NCI-H2107 treated with DMSO at 0.1 percent for 48 hours (cell line): ENCODE measurements around the gene FUT4.
A peak's percentile ranks its signal among the peaks of the same experiment; 100 is the strongest.
"Not testable (repeated sequence)": the region's sequence is repeated elsewhere in the genome, so short reads cannot be mapped to it uniquely, and the experiment has no call there.

Experiments
- DNase-seq: peaks from one replicate; lab custom pipeline; 2025; ENCODE audit not compliant: unreplicated experiment; lab: John Stamatoyannopoulos, UW

The FUT4 gene

GRCh38 chr11:94543695-94544645, at the start of gene FUT4:
Gene FUT4, plus strand, starts transcription at chr11:94543921. Its CDS starts 213 bp downstream, at chr11:94544134.
- peak; percentile 35 for DNase-seq

DNA sequence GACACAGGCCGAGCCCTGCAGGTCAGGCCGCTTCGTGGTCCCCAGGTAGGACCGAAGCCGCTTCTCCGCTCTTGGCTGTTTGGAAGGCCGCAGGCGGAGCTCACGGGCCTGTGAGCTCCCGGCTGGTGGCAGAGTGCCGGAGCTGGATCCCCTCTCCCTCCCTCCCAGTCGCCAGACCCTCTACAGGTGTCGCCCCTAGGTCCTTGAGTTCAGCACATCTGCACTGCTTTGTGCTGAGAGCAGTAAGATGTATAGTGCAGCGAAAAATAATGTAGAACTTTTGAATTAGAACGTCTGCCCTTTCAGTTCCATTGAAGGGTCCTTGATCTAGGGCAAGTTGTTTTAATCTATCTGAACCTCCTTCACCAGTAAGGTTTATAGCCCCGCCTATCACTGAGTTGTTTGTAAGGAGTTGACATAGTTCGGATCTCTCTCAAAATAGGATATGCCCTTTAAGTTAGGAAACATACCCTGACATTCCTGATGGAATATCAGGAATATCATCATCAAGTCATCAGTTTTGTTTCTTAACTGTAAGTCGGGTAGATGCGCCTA, 49.5 kb upstream of the FUT4 start:
- no peak for DNase-seq

DNA sequence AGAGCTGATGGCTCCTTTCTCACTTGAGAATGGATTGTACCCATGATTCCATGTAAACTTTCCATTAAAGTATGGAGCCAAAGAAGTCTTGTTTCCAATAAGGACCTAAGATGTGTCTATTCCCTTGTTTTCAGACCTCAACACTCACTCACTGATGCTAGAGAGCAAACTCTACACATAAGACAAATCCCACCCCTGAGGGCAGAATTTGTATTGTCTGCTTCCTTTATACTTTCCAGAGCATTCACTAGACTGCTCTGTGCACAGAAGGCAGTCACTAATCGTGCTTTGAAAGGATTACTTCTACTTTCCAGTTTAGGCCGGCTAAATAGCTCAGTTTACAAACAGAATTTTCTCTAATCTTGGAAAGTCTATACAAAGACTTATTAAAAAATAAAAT, 43.5 kb upstream of the FUT4 start:
- DNase-seq: no peak

DNA sequence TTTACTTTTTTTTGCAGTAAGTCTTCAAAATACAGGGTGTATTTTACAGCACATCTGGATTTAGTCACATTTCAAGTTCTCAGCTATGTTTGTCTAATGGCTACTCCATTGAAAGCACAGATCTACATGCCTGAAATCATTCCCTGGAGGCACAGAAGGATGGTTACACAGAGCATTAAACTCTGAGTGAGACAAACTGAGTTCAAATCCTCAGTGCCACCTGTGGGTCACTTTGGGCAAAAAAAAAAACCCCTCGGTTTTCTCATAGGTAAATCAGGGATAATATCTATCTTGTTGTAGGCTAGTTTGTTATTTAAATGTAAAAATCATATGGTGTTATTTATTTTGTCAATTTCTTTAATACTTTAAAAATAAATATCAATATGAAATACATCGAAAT, 42.2 kb upstream of the FUT4 start:
- no peak for DNase-seq

GRCh38 chr11:94504689-94505293, 38.9 kb upstream of the FUT4 start:
- DNase-seq: peak; percentile 46

- DNase-seq: not testable (repeated sequence)
Measured at GRCh38 chr11:94506513-94506912, 37.2 kb upstream of the FUT4 start.

DNA sequence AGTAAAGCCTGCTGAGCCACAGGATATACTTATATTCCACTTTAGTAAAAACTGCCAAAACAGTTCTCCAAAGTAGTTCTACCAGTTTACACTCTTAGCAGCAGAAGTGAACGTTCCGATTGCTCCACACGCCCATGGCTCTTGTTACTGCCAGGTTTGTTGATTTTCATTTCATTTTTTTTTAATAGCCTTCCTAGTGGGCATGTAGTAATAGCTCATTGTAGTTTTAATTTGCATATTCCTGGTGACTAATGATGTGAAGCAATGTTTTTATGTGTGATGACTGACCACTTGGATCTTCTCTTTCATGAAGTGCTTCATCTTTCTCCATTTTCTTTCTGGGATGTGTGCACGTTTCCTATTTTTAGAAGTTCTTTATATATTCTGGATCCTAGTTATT, 36.2 kb upstream of the FUT4 start:
- DNase-seq: no peak

DNA sequence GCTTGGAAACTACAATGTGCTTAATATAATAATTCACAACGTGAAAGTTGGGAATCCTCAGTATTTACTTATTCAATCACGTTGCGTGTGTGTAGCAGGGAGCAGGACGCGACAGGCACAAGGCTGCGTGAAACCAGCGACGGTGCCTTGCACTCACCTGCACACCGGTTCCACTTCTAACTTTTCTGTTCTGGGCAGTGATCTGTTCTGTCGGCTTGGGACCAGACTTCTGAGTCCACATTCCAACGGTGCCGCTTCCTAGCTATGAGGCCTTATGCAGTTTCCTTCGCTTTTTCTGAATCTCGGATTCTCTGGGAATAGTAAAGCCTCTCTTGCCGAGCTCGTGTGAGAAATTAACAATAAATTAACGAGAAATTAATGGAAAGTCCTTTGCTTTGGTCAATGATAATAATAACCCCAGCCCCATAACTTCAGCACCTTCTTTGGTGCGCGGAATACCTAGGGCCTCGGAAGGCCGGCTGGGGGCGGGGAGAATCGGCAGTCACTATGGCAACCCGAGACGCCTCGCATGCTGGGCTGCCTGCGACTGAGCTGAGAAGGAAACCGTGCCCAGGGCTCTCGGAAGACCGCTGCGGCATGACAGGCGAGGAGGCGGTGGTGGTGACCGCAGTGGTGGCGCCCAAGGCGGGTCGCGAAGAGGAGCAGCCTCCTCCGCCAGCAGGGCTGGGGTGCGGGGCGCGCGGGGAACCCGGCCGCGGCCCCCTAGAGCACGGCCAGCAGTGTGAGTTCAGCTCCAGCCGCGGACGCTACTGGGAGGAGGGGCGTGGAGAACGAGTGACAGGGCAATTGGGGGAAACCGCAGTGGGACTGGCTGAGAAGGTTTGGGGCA, 31.6 kb upstream of the FUT4 start, which contains the start of gene C11orf97:
TSS of gene C11orf97 (plus strand) at position 530 of the 850 bp plus-strand sequence. CDS start at position 598, 68 bp downstream.
- peak; percentile 8 for DNase-seq

GRCh38 chr11:94513091-94513490, 30.6 kb upstream of the FUT4 start:
- DNase-seq: peak; percentile 83

DNA sequence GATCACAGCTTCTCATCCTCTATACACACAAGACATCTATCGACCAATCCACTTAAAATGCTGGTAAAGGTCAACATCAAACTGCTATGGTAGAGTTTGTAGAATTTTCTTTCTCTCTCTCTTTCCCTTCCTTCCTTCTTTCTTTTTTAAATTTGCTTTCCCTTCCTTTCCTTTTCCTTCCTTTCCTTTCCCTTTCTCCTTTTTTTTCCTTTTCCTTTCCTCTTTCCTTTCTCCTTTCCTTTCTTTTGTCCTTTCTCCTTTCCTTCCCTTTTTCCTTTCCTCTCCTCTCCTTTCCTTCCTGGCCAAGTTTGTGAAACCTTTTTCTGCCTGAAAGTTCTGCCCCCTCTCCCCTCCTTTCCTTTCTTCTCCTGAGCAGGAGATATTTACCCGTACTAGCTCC, 28.3 kb upstream of the FUT4 start:
- no peak for DNase-seq

- no peak for DNase-seq
Measured at GRCh38 chr11:94516725-94517124, 27.0 kb upstream of the FUT4 start.

GRCh38 chr11:94518300-94518699, 25.4 kb upstream of the FUT4 start:
- no peak for DNase-seq

DNA sequence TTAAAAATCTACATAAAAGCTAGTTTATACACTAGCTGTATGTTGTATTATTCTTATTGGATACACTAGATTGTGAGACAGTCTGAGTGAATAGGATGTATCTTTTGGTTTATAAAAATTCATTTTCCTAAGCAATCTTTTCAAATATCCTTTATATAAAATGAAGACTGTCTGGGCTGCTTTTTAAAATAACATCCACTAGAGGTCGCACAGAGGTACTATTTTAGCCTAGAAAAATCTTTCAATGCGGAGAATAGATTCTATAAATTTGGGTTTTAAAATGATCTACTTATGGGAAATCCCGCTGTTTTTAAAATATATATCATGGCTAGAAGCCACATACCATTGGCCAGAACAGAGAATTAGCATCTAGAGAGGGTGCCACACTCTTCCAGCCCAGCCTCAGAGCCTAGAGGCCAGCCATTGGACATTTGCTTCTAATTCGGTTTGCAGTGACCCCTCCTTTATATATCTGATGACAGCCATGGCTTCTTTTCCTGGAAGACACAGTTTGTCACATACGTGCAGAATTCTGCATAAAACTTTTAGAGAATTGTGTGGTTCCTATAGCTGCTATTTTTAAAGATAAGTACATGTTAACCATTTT, 24.1 kb upstream of the FUT4 start:
- DNase-seq: peak; percentile 22

DNA sequence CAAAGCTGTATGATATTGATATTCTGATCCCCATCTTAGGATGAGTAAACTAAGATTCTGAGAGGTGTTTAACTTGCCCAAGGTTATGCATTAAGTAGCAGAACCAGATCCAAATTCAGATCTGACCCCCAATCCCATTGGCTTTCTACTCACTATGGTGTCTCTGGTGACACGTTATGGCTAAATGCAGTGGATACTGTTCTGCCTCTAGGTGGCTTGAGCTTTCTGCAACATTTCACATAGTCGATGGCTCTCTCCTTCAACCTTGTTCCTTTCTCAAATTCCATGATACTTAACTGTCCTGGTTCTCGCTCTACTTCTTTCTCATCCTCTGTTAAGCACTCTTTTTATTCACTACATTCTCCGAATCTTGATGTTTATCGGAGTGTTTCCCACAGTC, 22.0 kb upstream of the FUT4 start:
- DNase-seq: no peak

DNA sequence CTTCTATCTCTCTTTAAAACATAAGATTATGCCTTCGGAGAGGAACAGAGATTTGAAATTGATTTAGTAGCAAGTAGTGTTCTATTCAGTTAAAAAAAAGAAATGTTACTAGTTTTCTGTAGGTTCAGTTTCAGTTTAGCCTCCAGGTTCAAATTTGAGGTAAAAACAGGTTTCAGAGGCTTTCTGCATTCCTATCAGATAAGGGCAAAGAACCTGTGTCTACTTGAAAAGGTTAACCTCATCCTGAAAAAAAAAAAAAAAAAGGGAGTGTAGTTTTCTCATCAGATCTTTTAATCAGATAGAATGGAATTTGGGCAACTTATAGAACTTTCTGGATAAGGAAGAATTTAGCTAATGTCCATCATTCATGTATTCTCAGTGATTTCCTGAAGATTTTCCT, 19.4 kb upstream of the FUT4 start:
- no peak for DNase-seq

DNA sequence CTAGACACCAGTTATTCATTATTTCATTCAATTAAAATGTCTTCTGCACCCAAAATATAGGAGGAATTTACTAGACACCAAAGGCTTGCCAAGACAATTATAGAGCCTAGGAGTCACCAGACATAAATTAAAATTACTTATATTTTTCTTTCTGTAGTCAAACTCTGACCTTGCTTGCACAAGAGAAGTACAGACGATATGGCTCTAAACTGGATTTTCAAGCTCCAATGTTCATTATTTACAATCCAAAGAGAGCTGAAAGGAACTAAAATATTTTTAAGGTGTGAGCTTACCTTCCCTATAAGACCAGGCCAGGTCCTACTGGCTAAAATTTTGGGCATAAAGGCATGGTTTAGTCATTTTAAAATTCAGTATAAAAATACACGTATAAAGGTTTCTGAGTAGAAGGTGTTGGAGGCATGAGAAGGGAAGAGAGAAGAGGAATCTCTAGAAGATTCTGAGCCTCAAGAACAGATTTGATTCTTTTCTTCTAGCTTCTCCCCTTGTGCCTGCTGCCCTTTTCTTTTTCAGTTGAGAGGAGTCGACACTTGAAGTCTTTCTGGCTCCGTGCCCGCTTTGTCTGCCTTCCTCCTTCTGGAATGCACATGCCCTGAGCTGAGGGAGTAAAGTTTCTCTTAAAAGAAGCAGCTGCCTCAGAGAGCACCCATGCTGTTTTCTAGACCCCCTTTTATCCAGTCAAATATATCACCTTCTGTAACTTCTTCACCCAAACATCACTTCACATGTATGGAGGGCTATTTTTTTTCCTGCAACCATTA, 18.0 kb upstream of the FUT4 start:
- DNase-seq: no peak

GRCh38 chr11:94526645-94527438, 16.9 kb upstream of the FUT4 start:
- no peak for DNase-seq

DNA sequence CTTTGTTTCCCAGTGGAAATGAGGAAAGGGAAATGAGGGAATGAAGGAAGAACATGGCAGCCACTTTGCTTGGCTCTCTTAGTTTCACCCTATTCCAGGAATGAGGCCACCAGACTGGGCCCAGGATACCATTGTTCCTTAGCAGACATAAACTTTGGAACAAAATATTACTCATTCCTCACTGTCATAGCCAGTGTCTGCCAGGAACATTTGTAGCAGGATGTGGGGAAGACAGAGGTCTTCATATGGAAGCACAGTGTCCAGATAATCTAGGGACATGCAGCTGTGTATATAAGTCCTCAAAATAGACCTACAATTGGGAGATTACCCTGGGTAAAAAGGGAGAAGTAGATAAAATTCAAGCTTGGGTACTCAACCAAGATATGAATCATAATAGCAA, 15.2 kb upstream of the FUT4 start:
- no peak for DNase-seq

DNA sequence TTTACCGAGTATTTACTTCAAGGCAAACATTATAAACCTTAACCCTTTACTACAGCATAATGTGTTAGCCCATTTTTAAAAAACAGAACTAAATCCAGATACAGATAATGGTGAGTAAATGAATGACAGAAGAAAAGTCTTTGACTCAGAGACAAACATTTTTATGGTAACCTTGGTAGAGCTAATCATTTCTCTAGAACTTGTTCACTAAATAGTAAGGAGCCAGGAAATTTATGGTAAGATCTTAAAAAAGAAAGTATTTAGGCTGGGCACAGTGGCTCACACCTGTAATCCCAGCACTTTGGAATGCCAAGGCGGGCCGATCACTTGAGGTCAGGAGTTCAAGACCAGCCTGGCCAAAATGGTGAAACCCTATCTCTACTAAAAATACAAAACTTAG, 11.5 kb upstream of the FUT4 start:
- no peak for DNase-seq
